ENCODE data around the gene TEX53. TPM values are rescaled to one million over a fixed set of nuclear protein-coding genes. Genes with fewer than 3 reads are reported as not detected.

Gene TEX53
- polyA plus RNA-seq, 6 donors from 2014 or later: not detected

Other genes with a start within 250 kb of the TEX53 start
- gene WHRN, start 152.3 kb downstream of the TEX53 start, polyA plus RNA-seq (ENCODE audit: low read depth in 6 of 6): 1 to 10 TPM in 2 of 6 donors, under 1 TPM in 4; 0.27 to 2.0 (median 0.95) TPM
- gene ATP6V1G1, start 70.0 kb downstream of the TEX53 start, polyA plus RNA-seq (ENCODE audit: low read depth in 6 of 6): 100 to 1,000 TPM; 425 to 637 (median 511) TPM
- gene TMEM268, start 46.5 kb downstream of the TEX53 start, polyA plus RNA-seq (ENCODE audit: low read depth in 6 of 6): 10 to 100 TPM; 26.4 to 43.7 (median 32.0) TPM
- gene TEX48, start 24.4 kb upstream of the TEX53 start, polyA plus RNA-seq (ENCODE audit: low read depth in 6 of 6): not detected
- gene TNFSF15, start 148.2 kb upstream of the TEX53 start, polyA plus RNA-seq (ENCODE audit: low read depth in 6 of 6): under 1 TPM in 1 of 6 donors, not detected in 5; 0.16 TPM

All from naive B cell (primary cell).